Stimulated activated CD4-positive, alpha-beta T cell treated with anti-CD3 and anti-CD28 coated beads, Interleukin-4, amount 100 ng/mL, for 24 hours (primary cell): ENCODE results near the gene TNNT1.
A peak's percentile ranks its signal among the peaks of the same experiment; 100 is the strongest.

Experiments
- DNase-seq: peaks from one replicate; pipeline ENCODE4 v3.0.0-alpha.2; 2020

The TNNT1 gene

DNA sequence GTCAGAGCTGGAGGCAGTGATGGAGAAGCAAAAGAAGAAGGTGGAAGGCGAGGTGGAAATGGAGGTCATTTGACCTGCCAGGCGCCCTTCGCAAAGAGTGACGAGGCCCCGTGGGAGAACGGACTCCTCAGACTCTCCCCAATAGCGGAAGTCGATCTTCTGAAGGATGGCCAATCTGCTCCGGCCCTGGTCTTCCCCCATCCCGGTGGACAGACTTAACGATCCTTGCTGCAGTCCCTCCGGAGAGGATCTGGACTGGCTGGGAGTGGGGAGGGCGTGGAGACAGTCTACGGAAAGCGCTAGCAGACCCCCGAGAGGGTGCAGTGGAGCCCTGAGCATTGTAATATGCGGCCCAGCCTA lies 61.5 kb downstream of the TNNT1 start:
- DNase-seq: no peak

DNA sequence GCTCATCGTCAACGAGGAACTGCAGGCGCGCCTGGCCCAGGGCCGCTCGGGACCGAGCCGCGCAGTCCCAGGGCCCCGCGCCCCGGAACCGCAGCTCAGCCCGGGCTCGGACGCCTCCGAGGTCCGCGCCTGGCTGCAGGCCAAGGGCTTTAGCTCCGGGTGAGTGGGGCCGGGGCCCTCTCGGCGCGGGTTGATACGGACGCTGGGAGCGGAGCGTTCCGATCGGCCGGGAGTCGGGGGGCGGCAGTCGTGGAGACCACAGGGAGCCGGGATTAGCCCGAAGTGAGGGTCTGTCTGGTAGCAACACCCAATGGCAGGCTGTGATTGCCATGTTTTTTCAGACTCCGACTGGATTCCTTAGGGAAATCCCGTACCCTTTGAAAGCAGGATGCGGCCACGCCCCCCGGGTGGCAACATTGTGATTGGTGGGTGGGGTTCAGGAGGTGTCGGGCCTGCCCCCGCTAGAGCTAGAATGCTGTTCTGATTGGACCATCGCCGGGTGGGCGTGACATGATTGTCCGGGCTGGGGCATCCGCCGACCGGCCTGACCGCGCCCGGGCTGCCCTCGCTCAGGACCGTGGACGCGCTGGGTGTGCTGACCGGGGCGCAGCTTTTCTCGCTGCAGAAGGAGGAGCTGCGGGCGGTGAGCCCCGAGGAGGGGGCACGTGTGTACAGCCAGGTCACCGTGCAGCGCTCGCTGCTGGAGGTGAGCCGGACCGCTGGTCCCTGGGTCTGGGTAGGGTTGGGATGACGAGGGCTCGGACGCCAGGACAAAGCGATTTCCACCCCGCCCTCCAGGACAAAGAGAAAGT lies 62.1 kb downstream of the TNNT1 start:
- DNase-seq: peak; percentile 60

DNA sequence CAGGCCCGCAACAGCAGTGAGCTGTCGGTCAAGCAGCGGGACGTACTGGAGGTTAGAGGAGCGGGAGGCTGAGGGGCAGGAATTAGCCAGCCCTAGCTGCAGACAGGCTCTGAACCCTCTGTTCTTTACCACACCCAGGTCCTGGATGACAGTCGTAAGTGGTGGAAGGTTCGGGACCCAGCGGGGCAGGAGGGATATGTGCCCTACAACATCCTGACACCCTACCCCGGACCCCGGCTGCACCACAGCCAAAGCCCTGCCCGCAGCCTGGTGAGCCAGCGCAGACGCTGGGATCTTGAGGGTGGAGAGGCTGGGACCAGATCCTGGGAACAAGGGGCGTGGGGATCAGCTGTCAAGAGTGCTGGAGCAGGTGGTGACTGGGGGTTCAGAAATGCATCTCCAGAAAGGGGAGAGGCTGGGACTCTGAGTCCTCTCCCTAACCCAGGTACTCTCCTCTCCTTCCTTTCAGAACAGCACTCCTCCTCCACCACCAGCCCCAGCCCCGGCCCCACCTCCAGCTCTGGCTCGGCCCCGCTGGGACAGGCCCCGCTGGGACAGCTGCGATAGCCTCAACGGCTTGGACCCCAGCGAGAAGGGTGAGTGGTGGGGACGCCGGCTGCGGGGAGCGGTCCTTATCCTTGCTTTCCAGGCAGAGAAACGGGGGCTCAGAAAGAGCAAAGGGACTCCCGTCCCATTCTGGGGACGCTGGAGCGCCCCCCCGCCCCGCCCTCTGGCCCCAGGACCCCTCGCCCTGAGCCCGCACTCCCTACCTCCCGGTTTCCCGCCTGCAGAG lies 62.9 kb downstream of the TNNT1 start:
- no peak for DNase-seq

GRCh38 chr19:55084416-55084815 lies 64.6 kb downstream of the TNNT1 start:
- no peak for DNase-seq

GRCh38 chr19:55083004-55083850 lies 65.8 kb downstream of the TNNT1 start:
- no peak for DNase-seq
